ENCODE results near the gene PCBP4.

Gene PCBP4

DNA sequence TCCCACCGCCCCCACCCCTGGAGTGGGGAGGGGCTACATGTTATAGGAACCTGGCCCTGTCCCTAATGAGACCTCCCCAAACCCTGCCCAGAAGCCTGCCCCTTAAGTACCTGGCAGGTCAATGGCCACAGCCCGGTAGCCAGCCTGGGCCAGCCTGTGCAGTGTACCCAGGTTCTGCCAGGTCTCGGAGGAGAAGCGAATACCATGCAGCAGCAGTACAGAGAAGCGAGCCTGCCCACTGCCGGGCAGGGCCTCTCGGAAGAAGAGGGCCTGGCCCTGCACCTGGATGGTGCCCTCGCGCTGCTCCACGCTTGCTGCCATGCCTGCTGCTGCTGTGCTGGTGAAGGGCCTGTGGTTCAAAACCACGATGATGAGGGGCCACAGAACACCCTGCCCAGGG, 4.1 kb upstream of the PCBP4 start:
- H3K4me3 ChIP-seq (replicated peaks; ENCODE audit: low read depth, low read length), result no peak overlapping the region
- no peak for DNase-seq (ENCODE audit: low read depth)
- TF ChIP-seq, protein P1, sequence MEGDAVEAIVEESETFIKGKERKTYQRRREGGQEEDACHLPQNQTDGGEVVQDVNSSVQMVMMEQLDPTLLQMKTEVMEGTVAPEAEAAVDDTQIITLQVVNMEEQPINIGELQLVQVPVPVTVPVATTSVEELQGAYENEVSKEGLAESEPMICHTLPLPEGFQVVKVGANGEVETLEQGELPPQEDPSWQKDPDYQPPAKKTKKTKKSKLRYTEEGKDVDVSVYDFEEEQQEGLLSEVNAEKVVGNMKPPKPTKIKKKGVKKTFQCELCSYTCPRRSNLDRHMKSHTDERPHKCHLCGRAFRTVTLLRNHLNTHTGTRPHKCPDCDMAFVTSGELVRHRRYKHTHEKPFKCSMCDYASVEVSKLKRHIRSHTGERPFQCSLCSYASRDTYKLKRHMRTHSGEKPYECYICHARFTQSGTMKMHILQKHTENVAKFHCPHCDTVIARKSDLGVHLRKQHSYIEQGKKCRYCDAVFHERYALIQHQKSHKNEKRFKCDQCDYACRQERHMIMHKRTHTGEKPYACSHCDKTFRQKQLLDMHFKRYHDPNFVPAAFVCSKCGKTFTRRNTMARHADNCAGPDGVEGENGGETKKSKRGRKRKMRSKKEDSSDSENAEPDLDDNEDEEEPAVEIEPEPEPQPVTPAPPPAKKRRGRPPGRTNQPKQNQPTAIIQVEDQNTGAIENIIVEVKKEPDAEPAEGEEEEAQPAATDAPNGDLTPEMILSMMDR (IDR thresholded peaks at IDR 0.05; ENCODE audit: low read length, missing control alignments), result no peak

DNA sequence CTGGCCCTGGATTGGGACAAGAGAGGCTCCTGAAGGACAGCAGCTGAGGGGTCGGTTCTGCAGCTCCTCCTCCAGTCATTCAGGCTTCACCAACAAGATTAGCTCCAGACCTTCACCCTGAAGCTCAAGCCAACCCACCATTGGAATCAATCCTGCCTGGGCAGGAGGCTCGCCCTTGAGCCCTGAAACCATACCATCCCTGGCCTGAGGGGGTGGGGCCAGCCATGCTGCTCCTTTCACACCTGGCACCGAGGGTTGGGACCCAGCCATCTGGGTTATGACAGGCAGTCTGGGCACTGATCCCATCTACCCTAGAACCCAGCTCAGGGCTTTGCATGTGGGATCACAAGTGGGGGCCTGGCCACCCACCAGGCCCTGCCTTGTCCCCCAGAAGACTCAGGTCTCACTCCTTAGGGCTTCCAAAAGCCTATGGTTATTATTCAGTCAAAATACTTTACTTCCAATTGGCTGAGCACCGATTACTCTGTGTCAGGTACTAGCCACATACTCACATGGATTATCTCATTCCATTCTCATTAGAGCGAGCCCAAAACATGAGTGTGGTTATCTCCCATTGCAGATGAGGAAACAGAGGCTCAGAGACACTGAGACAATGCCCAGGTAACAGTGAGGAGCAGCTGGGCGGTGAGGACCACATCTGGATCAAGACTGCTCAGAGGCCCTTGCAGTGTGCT, 3.5 kb upstream of the PCBP4 start:
- H3K4me3 ChIP-seq (replicated peaks; ENCODE audit: low read depth, low read length), result no peak overlapping the region
- TF ChIP-seq, protein P1 (IDR thresholded peaks at IDR 0.05; ENCODE audit: low read length, missing control alignments), result no peak
- DNase-seq (ENCODE audit: low read depth), result no peak

DNA sequence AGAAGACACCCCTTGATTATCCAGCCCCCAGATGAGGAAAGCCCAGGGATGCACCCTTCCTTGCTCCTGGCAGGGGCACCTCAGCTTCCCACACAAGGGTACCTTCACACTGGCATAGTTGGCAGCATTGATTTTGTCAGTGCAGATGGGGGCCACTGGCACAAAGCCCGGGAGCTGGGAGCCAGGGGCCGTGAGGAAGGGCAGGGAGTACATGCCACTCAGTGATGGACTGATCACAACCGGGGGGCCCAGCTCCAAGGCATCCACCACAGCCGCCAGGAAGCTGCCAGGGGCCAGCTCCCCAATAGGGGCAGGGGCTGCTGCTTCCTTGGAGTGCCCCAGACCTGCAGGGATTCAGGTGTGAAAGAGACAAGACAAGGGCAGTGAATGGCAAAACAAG, 2.6 kb upstream of the PCBP4 start:
- DNase-seq (ENCODE audit: low read depth), result no peak
- TF ChIP-seq, protein P1 (IDR thresholded peaks at IDR 0.05; ENCODE audit: low read length, missing control alignments), result no peak
- no peak overlapping the region for H3K4me3 ChIP-seq (replicated peaks; ENCODE audit: low read depth, low read length)

DNA sequence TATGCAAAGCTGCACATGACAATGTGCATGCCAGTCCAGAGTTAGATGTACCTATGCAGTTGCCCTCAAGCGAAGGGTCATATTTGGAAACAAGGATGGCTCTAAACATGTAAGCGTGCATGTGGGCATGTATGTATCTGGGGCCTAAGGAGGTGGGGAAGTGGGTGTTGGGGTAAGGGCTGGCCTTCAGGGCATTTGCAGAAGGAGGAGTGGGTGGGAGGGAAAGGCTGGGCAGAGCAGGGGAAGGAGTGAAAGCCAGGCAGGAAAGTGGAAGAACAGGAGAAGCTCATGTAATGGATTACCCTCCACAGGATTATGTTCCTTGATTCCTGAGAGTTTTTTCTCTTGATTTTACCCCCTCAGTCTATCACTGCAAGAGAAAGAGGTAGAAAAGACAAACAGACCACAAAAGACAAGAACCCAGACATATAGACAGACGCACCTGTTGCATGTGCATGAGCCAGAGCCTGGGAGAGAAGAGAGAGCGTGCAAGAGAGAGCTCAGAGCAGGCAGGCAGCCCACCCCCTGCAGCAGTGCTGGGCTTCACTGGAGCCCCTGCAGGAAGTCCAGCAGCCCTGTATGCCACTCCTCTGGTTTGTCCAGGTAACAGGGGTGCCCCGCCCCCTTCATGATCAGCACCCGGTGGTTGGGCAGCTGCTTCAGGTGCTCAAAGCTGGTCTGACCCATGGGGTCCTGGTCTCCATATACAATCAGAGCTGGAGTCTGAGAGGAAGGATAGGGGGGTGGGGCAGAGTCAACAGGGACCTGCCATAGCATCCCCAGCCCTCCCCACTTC, 1.8 kb upstream of the PCBP4 start:
- H3K4me3 ChIP-seq (replicated peaks; ENCODE audit: low read depth, low read length), result no peak overlapping the region
- DNase-seq (ENCODE audit: low read depth), result no peak
- TF ChIP-seq, protein P1 (IDR thresholded peaks at IDR 0.05; ENCODE audit: low read length, missing control alignments), result no peak

DNA sequence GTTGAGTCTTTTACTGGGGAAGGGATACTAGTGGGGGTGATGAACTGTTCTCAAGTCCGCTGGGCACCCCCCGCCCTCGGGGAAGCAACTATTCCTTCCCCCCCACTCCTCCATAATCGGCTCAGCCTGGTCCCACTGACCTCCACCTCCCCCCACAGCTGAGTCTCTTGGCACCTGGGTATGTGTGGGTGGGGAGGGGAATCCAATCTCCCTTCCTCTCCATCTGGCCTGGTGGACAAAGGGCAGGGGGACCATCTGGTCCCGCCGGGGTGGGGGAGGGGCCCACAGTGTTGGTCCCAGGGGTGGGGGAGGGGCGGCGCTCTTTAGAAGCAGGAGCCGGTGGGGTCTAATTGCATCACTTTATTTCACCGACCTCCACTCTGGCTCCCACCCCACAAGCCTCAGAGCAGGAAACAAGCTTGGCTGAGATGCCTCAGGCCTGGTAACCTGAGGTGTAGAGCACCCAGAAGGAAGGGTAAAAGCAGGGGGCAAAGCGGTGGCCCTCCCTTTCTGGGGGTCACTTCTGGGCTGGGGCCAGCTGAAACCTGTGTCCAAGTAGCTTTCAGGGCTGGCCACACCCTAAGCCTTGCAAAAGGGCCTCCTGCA, 1.0 kb upstream of the PCBP4 start:
- peak; percentile 16 for DNase-seq (ENCODE audit: low read depth)
- TF ChIP-seq, protein P1 (IDR thresholded peaks at IDR 0.05; ENCODE audit: low read length, missing control alignments), result no peak
- H3K4me3 ChIP-seq (replicated peaks; ENCODE audit: low read depth, low read length), result peak overlapping the region; percentile 67

DNA sequence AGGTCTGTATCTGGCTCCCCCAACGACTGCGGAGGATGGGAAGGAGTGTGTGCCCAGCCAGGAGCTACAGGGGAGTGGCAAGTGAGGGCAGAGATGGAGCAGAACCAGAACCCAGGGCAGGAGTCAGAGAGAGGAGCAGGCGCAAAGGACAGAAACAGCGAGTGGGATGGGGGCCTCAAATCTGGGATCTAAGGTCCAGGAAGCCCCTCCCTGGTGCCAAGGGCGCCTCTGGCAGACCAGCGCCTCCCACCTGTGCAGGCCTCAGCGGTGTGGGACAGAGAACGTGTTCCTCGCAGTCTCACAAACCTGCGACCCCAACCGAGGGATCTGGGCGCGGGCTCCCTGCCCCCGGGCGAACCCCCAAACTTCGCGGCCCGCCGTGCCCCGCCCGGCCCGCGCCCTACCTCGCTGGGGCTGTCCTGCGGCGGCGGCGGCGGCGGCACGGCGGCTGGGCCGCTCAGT, 301 bp downstream of the PCBP4 start:
- TF ChIP-seq, protein P1 (IDR thresholded peaks at IDR 0.05; ENCODE audit: low read length, missing control alignments), result no peak
- no peak for DNase-seq (ENCODE audit: low read depth)
- peak overlapping the region; percentile 67 for H3K4me3 ChIP-seq (replicated peaks; ENCODE audit: low read depth, low read length)
